Retinal pigment epithelial cell (primary cell): Measurements from ENCODE around the gene WNT7A.

Experiments
- DNase-seq: peaks from one replicate; pipeline ENCODE4 v3.0.0-alpha.2; 2010; ENCODE audit warnings: low read depth
- H3K4me3 ChIP-seq: 2 replicates; pipeline ENCODE4 v1.5.1; 2011; ENCODE audit warnings: mild to moderate bottlenecking, low read length, control low read depth, moderate library complexity
- CTCF ChIP-seq: conservative IDR thresholded peaks from 2 replicates; pipeline ENCODE4 v1.5.1; 2011; ENCODE audit warnings: low read depth, low read length, control low read depth, inconsistent platforms

Gene WNT7A

GRCh38 chr3:13780432-13781176 is 99.3 kb downstream of the WNT7A start:
- no peak overlapping the region for H3K4me3 ChIP-seq
- no peak for DNase-seq
- no peak for TF ChIP-seq CTCF

GRCh38 chr3:13776253-13777050 is 103.4 kb downstream of the WNT7A start:
- no peak for DNase-seq
- no peak for TF ChIP-seq CTCF

GRCh38 chr3:13772885-13773745 is 106.8 kb downstream of the WNT7A start:
- no peak for TF ChIP-seq CTCF
- no peak overlapping the region for H3K4me3 ChIP-seq
- DNase-seq, result no peak

More at GRCh38 chr3:13776253-13777050, 103.4 kb downstream of the WNT7A start:
- no peak overlapping the region for H3K4me3 ChIP-seq

- no peak for TF ChIP-seq CTCF
- no peak overlapping the region for H3K4me3 ChIP-seq
- DNase-seq, result no peak
Observed at GRCh38 chr3:13772321-13772745, 107.5 kb downstream of the WNT7A start.

- DNase-seq, result no peak
- H3K4me3 ChIP-seq, result no peak overlapping the region
- TF ChIP-seq CTCF, result no peak
Observed at GRCh38 chr3:13771496-13771895, 108.4 kb downstream of the WNT7A start.

- no peak for DNase-seq
- H3K4me3 ChIP-seq, result no peak overlapping the region
- TF ChIP-seq CTCF, result no peak
Observed at GRCh38 chr3:13770170-13771169, 109.4 kb downstream of the WNT7A start.
